K562 (cell line): ENCODE data around the gene LENEP. TPM values are rescaled to one million over a fixed set of nuclear protein-coding genes. Genes with fewer than 3 reads are reported as not detected.

Source experiments
- GTF2B ChIP-seq: IDR thresholded peaks from 2 replicates; pipeline ENCODE4 v1.6.1; 2011; ENCODE audit not compliant: insufficient read length; ENCODE audit errors: extremely low read depth
- MXD1 ChIP-seq: fragments of 250-450 bp; sonication (Bioruptor Pico); IDR thresholded peaks from 2 replicates; pipeline ENCODE4 v1.8.0; 2021; ENCODE audit warnings: borderline replicate concordance, mild to moderate bottlenecking, moderate library complexity; ENCODE audit not compliant: poor library complexity, severe bottlenecking
- NFXL1 ChIP-seq: fragments of 450-650 bp; formaldehyde crosslinking; IDR thresholded peaks from 2 replicates; pipeline ENCODE4 v1.4.0; 2021; ENCODE audit warnings: mild to moderate bottlenecking
- RBM25 ChIP-seq: fragments of 200-400 bp; formaldehyde crosslinking; IDR thresholded peaks from 2 replicates; pipeline ENCODE4 v1.6.1; 2018; ENCODE audit warnings: low read length, low read depth, moderate library complexity; ENCODE audit not compliant: severe bottlenecking
- TFAP4 ChIP-seq: sonication (generic); formaldehyde crosslinking; IDR thresholded peaks from 2 replicates; pipeline ENCODE4 v1.8.0; 2022; ENCODE audit warnings: missing genetic modification reagents, mild to moderate bottlenecking, moderate library complexity, borderline replicate concordance
- ZHX1 ChIP-seq: fragments of 150-350 bp; conservative IDR thresholded peaks from 2 replicates; pipeline ENCODE4 v1.6.1; 2014; ENCODE audit warnings: low read length
- ZNF354B ChIP-seq: fragments of 250-450 bp; sonication (Bioruptor Pico); IDR thresholded peaks from 2 replicates; pipeline ENCODE4 v1.4.0; 2020
- polyA plus RNA-seq, 8 experiments: library from polyadenylated mRNA; depleted of rRNA in 4 of 8; stranded (reverse) in 5 of 8; unstranded in 3 of 8; fragments of >200 nt; fragmentation: Nextera tagmentation in 2 of 8; fragmentation: Illumina TruSeq in 1 of 8; extraction: Ambion mirVana in 2 of 8; extraction: Trizol in 1 of 8; gene quantifications; 2 replicates each; pipeline versions ENCODE4 v1.2.1 to v1.2.3, GENCODE V29; 2011 to 2014; ENCODE audit warnings: inconsistent platforms in 1 of 8, missing spikeins in 1 of 8
- total RNA-seq, 7 experiments: library from RNA; depleted of rRNA in 6 of 7; stranded (reverse); fragments of >200 nt in 6 of 7; fragmentation: Illumina TruSeq in 2 of 7; extraction: Trizol in 2 of 7; gene quantifications; 2 replicates each; pipeline versions ENCODE4 v1.2.1 to v1.2.3, GENCODE V29; 2011 to 2021; ENCODE audit warnings: low replicate concordance in 1 of 7
- TF ChIP-seq, protein P1 (sequence below): fragments of 200-800 bp; sonication (Bioruptor generic); IDR thresholded peaks from 2 replicates; pipeline ENCODE4 v1.6.1; 2016; ENCODE audit warnings: missing genetic modification characterization, missing compliant biosample characterization

LENEP gene
- total and polyA plus RNA-seq, 9 of the 15 experiments (the other 6 are each of a cell fraction or from before 2014, with no cell fraction given): 0.23 to 0.87 (median 0.67) TPM; not detected in 5

DNA sequence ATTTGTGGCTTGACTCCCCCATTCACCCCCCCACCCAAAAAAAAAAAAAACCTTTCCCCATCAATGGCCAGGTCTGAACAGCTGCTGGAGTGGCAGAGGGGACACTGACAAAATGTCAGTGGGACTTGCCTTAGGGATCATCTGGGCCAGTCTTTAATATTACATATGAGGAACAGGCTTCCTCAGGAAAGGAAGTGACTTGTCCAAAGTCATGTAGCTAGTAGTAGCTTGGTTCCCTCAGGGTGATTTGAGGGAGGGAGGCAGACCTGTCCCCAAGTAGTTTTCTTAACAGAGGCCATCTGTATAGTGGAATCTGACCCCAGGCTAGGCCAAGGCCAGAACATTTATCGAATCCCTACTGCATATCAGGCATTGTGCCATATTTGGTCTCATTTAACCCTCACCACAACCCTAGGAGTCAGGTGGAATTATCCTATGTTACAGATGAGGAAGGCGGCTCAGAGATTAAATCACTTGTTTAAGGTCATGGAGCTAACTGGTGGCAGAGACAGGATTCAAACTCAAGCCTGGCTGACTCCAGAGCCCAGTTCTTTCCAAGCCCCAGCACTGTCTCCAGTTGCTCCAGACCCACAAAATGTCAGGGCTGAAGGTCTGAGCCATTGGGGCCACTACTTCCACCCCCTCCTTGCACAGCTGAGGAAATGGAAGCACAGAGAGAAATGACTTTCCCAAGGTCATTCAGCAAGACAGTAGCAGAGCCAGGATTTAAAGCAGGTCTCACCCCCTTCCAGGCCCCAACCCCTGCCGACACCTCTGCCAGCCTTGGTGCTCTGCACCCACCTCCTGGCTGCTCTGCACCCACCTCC is 19.6 kb downstream of the LENEP start (continued):
- TF ChIP-seq, protein P1, sequence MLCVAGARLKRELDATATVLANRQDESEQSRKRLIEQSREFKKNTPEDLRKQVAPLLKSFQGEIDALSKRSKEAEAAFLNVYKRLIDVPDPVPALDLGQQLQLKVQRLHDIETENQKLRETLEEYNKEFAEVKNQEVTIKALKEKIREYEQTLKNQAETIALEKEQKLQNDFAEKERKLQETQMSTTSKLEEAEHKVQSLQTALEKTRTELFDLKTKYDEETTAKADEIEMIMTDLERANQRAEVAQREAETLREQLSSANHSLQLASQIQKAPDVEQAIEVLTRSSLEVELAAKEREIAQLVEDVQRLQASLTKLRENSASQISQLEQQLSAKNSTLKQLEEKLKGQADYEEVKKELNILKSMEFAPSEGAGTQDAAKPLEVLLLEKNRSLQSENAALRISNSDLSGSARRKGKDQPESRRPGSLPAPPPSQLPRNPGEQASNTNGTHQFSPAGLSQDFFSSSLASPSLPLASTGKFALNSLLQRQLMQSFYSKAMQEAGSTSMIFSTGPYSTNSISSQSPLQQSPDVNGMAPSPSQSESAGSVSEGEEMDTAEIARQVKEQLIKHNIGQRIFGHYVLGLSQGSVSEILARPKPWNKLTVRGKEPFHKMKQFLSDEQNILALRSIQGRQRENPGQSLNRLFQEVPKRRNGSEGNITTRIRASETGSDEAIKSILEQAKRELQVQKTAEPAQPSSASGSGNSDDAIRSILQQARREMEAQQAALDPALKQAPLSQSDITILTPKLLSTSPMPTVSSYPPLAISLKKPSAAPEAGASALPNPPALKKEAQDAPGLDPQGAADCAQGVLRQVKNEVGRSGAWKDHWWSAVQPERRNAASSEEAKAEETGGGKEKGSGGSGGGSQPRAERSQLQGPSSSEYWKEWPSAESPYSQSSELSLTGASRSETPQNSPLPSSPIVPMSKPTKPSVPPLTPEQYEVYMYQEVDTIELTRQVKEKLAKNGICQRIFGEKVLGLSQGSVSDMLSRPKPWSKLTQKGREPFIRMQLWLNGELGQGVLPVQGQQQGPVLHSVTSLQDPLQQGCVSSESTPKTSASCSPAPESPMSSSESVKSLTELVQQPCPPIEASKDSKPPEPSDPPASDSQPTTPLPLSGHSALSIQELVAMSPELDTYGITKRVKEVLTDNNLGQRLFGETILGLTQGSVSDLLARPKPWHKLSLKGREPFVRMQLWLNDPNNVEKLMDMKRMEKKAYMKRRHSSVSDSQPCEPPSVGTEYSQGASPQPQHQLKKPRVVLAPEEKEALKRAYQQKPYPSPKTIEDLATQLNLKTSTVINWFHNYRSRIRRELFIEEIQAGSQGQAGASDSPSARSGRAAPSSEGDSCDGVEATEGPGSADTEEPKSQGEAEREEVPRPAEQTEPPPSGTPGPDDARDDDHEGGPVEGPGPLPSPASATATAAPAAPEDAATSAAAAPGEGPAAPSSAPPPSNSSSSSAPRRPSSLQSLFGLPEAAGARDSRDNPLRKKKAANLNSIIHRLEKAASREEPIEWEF (CRISPR knock-in tag): no peak
- no peak for TF ChIP-seq NFXL1 (CRISPR knock-in tag)
- no peak for TF ChIP-seq ZHX1
- no peak for TF ChIP-seq MXD1
- TF ChIP-seq TFAP4 (CRISPR knock-in tag): 0 out of 2 replicates have a peak, but pooled peaks have one; percentile 16
- TF ChIP-seq ZNF354B (CRISPR knock-in tag): no peak
- TF ChIP-seq GTF2B: no peak
- TF ChIP-seq RBM25: no peak
